GM12891 (cell line): Measurements from ENCODE around the gene TRAFD1.

ENCODE experiments used
- PAX5 ChIP-seq: IDR thresholded peaks from 2 replicates; pipeline ENCODE4 v1.6.1; 2011; ENCODE audit warnings: low read length, moderate library complexity, mild to moderate bottlenecking; ENCODE audit not compliant: insufficient read depth, severe bottlenecking
- POLR2A ChIP-seq: IDR thresholded peaks from 2 replicates; pipeline ENCODE4 v1.6.1; 2011; ENCODE audit warnings: low read depth, low read length, control low read depth
- POLR2AphosphoS5 ChIP-seq: IDR thresholded peaks from 2 replicates; pipeline ENCODE4 v1.6.1; 2011; ENCODE audit warnings: low read depth, low read length, control low read depth
- POU2F2 ChIP-seq: IDR thresholded peaks from 2 replicates; pipeline ENCODE4 v1.6.1; 2011; ENCODE audit warnings: low read depth, mild to moderate bottlenecking, control low read depth, low read length, moderate library complexity
- SPI1 ChIP-seq: IDR thresholded peaks from 2 replicates; pipeline ENCODE4 v1.6.1; 2011; ENCODE audit warnings: low read depth, low read length, control low read depth
- TAF1 ChIP-seq: IDR thresholded peaks from 2 replicates; pipeline ENCODE4 v1.6.1; 2011; ENCODE audit warnings: low read depth, low read length, control low read depth

- TF ChIP-seq POLR2A (no peak), POLR2AphosphoS5 (no peak), SPI1 (no peak), PAX5 (no peak), TAF1 (no peak), POU2F2 (no peak)
Measured at GRCh38 chr12:112168561-112168971, 43.2 kb downstream of the TRAFD1 start.
